ENCODE data around the gene TRIOBP. TPM values are rescaled to one million over a fixed set of nuclear protein-coding genes. Genes with fewer than 3 reads are reported as not detected.
A peak's percentile ranks its signal among the peaks of the same experiment; 100 is the strongest.

Gene TRIOBP
- total RNA-seq, 2 experiments from 2014 or later: 45.2 to 45.8 TPM

DNA sequence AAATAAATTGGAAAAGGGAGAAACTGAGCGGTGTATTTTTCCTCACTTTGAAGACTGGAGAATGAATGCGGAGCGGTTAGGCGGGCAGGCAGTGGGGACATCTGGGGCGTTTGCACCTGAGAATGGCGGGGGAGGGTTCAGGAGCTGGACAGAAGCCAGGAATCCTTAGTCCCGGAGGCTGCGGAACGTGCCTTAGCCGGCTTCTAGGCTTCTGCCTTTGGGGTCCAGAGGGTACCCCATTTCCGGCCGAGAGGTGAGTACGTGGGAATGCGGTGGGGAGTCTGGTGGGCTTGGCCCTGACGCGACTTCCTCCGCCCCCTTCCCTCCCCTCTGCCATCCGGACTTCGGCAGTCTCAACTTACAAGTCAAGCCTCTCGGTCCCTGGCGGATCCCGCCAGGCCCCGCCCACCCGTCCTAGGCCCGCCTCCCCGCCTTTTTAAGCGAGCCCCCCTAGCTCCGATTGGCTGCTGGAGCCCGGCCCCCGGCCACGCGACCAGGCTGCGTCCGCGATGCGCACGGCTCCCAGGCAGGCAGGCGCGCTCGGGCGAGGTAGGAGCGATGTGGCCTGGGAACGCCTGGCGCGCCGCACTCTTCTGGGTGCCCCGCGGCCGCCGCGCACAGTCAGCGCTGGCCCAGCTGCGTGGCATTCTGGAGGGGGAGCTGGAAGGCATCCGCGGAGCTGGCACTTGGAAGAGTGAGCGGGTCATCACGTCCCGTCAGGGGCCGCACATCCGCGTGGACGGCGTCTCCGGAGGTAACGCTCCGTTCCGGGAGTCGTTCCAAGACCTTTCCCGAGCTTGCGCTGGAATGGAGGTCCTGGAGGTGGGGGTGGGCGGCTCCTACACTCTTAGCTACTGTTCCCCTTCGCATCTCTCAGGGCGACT lies 110.8 kb downstream of the TRIOBP start, which contains the start of gene GCAT:
TSS of gene GCAT (plus strand) at position 525 of the 884 bp plus-strand sequence. CDS start at position 559, 34 bp downstream.
- Mint-ChIP-seq H3K36me3 (ENCODE audit: low read depth) (no peaks in the 10 kb centered on the region), H3K9me3 (ENCODE audit: insufficient read depth) (no peaks in the 10 kb centered on the region), H3K4me3 (peak within 1 kb of the TSS; percentile 80), H3K4me1 (ENCODE audit: low read depth) (peaks cover 54% of the 10 kb centered on the region), H3K27me3 (ENCODE audit: low read depth) (peaks cover 38% of the 10 kb centered on the region), H3K27ac (peak within 1 kb of the TSS; percentile 43)
- DNase-seq (peak; percentile 96), ATAC-seq (peak; percentile 98)
- ChIA-PET CTCF (interaction anchor here (0.7 to 3.9 kb wide), 10 partner anchors 10 to 245 kb away, joined by 3 to 56 read pairs (median 4); partner anchors contain the start of genes ANKRD54, C22orf23, GALR3 and GGA1), POLR2A (interaction anchor here (0.6 to 1.4 kb wide), 5 partner anchors 11 to 147 kb away, joined by 3 to 6 read pairs (median 5); partner anchors contain the start of genes ANKRD54 and MICALL1)

DNA sequence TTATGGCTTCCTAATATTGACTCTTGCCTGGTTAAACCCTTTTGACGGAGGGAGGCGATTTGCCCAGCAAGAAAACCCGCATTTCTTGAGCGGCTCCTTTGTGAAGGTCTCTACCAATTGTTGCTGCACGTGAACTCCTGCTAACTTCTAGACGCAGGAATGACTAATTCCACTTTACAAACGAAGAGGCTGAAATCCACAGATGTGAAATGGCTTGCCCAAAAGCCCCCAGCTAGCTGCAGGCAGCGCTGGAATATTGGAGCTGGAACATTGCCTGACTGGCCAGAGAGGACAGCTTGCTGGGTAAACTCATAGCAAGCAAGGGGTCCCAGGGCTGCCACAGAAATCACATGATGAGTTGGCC lies 111.4 kb downstream of the TRIOBP start:
- Mint-ChIP-seq H3K4me3 (peak overlapping the region; percentile 80), H3K9me3 (ENCODE audit: insufficient read depth) (no peaks in the 10 kb centered on the region), H3K27ac (no peak overlapping the region), H3K36me3 (ENCODE audit: low read depth) (no peaks in the 10 kb centered on the region), H3K27me3 (ENCODE audit: low read depth) (peaks cover 32% of the 10 kb centered on the region), H3K4me1 (ENCODE audit: low read depth) (peaks cover 48% of the 10 kb centered on the region)
- ATAC-seq (no peak), DNase-seq (no peak)
- POLR2A ChIA-PET: interaction anchor here (1.2 to 1.4 kb wide), 3 partner anchors 10 to 97 kb away, joined by 4 to 6 read pairs (median 5); partner anchors contain the start of genes ANKRD54 and MICALL1
- CTCF ChIA-PET: interaction anchor here (0.7 to 3.9 kb wide), 10 partner anchors 10 to 244 kb away, joined by 3 to 56 read pairs (median 4); partner anchors contain the start of genes ANKRD54, C22orf23, GALR3 and GGA1

DNA sequence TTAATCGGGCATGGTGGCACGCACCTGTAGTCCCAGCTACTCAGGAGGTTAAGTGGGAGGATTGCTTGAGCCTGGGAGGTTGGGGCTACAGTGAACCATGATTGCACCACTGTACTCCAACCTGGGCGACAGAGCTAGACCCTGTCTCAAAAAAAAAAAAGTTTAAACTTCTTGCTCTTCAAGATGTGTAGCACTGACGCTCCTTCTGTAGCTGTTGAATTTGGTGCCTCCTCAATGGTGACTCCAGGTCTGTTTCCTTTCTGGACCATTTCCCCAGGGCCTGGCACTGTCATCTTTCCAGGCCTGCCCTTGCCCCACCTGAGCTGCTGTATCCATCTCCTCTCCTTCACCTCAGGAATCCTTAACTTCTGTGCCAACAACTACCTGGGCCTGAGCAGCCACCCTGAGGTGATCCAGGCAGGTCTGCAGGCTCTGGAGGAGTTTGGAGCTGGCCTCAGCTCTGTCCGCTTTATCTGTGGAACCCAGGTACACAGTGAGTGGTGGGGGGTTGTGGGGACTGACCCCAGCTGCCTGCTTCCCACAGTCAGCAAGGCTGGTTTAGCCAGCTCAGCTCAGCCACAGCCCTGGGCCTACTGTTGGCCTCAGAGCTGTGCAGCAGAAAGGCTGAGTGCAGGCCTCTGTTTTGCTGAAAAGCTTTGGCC lies 113.0 kb downstream of the TRIOBP start:
- Mint-ChIP-seq H3K27me3 (ENCODE audit: low read depth) (peaks cover 21% of the 10 kb centered on the region), H3K27ac (no peak overlapping the region), H3K9me3 (ENCODE audit: insufficient read depth) (no peaks in the 10 kb centered on the region), H3K4me3 (no peak overlapping the region), H3K36me3 (ENCODE audit: low read depth) (no peaks in the 10 kb centered on the region), H3K4me1 (ENCODE audit: low read depth) (peaks cover 38% of the 10 kb centered on the region)
- ChIA-PET POLR2A (interaction anchor here (0.5 to 0.6 kb wide), 2 partner anchors 34 to 1287 kb away, joined by 3 to 4 read pairs; partner anchors contain the start of genes ANKRD54 and APOBEC3H), CTCF (interaction anchor here (1.7 to 3.9 kb wide), 2 partner anchors 8 to 54 kb away, joined by 9 to 56 read pairs; no protein-coding TSS in a partner anchor)
- DNase-seq (no peak), ATAC-seq (no peak)

DNA sequence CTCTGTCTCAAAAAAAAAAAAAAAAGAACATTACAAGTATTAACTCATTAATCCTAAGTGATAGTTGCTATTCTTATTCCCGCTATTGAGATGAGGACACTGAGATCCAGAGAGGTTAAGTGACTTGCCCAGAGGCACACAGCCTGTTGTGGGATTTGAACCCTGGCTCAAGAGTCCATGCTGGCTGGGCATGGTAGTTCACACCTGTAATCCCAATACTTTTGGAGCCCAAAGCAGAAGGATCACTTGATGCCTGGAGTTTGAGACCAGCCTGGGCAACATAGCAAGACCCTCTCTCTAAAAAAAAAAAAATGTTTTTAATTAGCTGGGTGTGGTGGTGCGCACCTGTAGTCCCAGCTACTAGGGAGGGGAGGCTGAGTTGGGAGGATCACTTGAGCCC lies 115.0 kb downstream of the TRIOBP start:
- Mint-ChIP-seq H3K4me3 (no peak overlapping the region), H3K9me3 (ENCODE audit: insufficient read depth) (no peaks in the 10 kb centered on the region), H3K27me3 (ENCODE audit: low read depth) (peaks cover 6% of the 10 kb centered on the region), H3K4me1 (ENCODE audit: low read depth) (peaks cover 21% of the 10 kb centered on the region), H3K36me3 (ENCODE audit: low read depth) (no peaks in the 10 kb centered on the region), H3K27ac (no peak overlapping the region)
- ATAC-seq (no peak), DNase-seq (no peak)
- POLR2A ChIA-PET: no interaction called here
- CTCF ChIA-PET: interaction anchor here (2.1 kb wide), 1 partner anchor 51 kb away, joined by 6 read pairs; no protein-coding TSS in a partner anchor

DNA sequence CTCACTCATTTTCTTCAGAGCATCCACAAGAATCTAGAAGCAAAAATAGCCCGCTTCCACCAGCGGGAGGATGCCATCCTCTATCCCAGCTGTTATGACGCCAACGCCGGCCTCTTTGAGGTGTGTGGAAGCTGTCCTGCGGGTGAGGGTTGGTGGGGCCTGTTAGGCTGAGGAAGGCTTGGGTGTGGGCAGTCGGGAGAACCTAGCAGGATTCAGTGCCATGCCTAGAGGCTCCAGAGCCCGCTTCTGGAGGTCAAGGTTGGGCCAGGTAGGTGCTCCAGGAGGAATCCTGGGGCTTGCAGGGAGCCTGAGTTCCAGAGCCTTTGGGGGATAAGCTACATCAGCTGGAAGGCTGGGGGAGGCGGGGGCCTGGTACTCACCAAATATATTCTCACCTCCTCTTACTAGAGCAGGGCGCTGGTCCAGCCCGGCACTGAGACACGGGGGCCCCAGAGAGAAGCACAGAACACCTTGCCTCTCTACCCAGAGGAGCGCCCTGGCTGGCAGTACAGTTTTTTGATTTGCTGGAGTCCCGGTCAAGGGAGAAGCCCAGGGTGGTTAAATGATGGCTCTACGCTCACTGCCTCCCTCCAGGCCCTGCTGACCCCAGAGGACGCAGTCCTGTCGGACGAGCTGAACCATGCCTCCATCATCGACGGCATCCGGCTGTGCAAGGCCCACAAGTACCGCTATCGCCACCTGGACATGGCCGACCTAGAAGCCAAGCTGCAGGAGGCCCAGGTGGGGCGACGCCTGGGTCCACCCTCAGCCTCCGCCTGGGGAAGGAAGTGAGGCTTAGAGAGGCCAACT lies 116.2 kb downstream of the TRIOBP start:
- POLR2A ChIA-PET: no interaction called here
- CTCF ChIA-PET: interaction anchor here (1.2 to 2.1 kb wide), 2 partner anchors 11 to 50 kb away, joined by 3 to 6 read pairs; no protein-coding TSS in a partner anchor
- H3K36me3 Mint-ChIP-seq (ENCODE audit: low read depth): no peaks in the 10 kb centered on the region
- no peak overlapping the region for H3K4me3 Mint-ChIP-seq
- ATAC-seq (no peak), DNase-seq (no peak)
- peaks cover 4% of the 10 kb centered on the region for H3K27me3 Mint-ChIP-seq (ENCODE audit: low read depth)
- H3K27ac Mint-ChIP-seq: no peak overlapping the region
- peaks cover 21% of the 10 kb centered on the region for H3K4me1 Mint-ChIP-seq (ENCODE audit: low read depth)
- no peaks in the 10 kb centered on the region for H3K9me3 Mint-ChIP-seq (ENCODE audit: insufficient read depth)

DNA sequence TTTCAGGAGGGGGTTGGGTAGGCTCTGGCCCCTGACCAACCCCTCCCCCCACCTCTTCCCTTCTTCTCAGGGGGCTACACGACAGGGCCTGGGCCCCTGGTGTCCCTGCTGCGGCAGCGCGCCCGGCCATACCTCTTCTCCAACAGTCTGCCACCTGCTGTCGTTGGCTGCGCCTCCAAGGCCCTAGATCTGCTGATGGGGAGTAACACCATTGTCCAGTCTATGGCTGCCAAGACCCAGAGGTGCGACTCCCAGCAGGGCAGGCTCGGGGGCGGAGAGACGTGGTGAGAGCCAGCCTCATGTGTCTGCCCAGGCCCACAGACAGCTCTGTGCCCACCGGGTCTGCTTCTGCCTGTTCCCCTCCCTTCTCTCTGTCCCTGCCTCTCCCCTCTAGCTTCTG lies 118.7 kb downstream of the TRIOBP start:
- Mint-ChIP-seq H3K27me3 (ENCODE audit: low read depth) (peaks cover 13% of the 10 kb centered on the region), H3K27ac (no peak overlapping the region), H3K4me3 (no peak overlapping the region), H3K9me3 (ENCODE audit: insufficient read depth) (no peaks in the 10 kb centered on the region), H3K36me3 (ENCODE audit: low read depth) (no peaks in the 10 kb centered on the region), H3K4me1 (ENCODE audit: low read depth) (peaks cover 17% of the 10 kb centered on the region)
- no peak for DNase-seq
- ChIA-PET CTCF (interaction anchor here (1.2 to 6.4 kb wide), 6 partner anchors 7 to 150 kb away, joined by 4 to 111 read pairs (median 34); partner anchors contain the start of genes ANKRD54, C22orf23, GCAT and POLR2F), POLR2A (no interaction called here)
- ATAC-seq: no peak

DNA sequence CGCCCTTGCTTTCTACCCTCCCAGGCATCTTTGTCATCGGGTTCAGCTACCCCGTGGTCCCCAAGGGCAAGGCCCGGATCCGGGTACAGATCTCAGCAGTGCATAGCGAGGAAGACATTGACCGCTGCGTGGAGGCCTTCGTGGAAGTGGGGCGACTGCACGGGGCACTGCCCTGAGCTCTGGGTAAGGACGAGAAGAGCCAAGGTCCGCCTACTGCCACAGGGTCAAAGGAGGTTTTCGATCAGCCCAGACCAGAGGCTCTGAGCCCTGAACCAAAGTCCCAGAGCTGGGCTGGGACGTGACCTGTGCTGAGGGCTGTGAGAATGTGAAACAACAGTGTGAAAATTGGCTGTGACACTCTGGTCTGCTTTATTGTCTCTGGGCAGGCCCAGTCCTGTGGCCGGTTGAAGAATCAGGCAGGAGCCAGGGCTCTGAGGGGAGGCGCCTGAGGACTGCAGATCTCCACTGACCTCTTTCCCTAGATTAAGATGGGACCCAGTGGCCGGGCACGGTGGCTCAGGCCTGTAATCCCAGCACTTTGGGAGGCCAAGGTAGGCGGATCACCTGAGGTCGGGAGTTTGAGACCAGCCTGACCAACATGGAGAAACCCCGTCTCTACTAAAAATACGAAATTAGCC lies 119.8 kb downstream of the TRIOBP start:
- no peaks in the 10 kb centered on the region for H3K9me3 Mint-ChIP-seq (ENCODE audit: insufficient read depth)
- no peaks in the 10 kb centered on the region for H3K36me3 Mint-ChIP-seq (ENCODE audit: low read depth)
- no peak overlapping the region for H3K27ac Mint-ChIP-seq
- H3K4me1 Mint-ChIP-seq (ENCODE audit: low read depth): peaks cover 17% of the 10 kb centered on the region
- peaks cover 16% of the 10 kb centered on the region for H3K27me3 Mint-ChIP-seq (ENCODE audit: low read depth)
- DNase-seq (no peak), ATAC-seq (no peak)
- ChIA-PET POLR2A (interaction anchor here (2.5 kb wide), 1 partner anchor 27 kb away, joined by 7 read pairs; the partner anchor contains the start of gene ANKRD54), CTCF (interaction anchor here (0.7 to 6.4 kb wide), 14 partner anchors 8 to 155 kb away, joined by 3 to 111 read pairs (median 8); partner anchors contain the start of genes ANKRD54, C22orf23, GCAT and POLR2F)
- no peak overlapping the region for H3K4me3 Mint-ChIP-seq

DNA sequence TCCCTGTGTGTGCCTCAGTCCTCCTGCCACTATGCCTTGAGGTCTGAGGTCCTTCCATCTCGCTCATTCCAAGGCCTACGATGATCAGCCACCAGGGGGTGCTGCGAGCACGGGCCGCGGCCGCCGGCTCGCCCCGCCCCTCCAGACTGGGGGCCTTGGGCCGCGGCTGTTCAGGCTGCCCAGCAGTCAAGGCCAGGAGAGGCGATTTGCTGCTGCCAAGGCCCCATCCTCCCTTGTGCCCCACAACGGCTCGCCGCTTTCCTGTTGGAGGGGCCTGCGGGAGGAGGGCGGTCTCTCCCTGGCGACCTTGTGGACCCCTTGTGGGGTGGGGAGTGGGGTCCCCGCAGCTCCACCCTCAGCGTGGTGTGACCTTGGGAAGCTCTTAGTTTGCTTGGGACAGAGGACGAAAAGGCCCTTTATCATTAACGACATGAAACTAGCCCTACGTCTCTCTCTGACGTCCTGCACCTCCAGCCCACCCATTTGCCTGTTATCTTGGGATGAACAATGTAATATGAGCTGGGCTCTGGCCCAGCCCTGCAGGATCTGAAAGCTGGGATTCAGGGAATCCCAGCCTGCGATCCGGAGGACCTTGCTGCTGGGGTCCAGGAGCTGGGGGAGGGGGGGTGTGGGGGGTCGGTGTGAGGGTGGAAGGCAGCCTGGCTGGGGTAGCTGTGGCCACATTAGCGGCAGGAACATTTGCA lies 121.0 kb downstream of the TRIOBP start:
- Mint-ChIP-seq H3K9me3 (ENCODE audit: insufficient read depth) (no peaks in the 10 kb centered on the region), H3K4me3 (peak overlapping the region; percentile 18), H3K4me1 (ENCODE audit: low read depth) (peaks cover 17% of the 10 kb centered on the region), H3K36me3 (ENCODE audit: low read depth) (no peaks in the 10 kb centered on the region), H3K27me3 (ENCODE audit: low read depth) (peaks cover 25% of the 10 kb centered on the region), H3K27ac (no peak overlapping the region)
- CTCF ChIA-PET: interaction anchor here (0.6 to 6.4 kb wide), 37 partner anchors 9 to 243 kb away, joined by 3 to 111 read pairs (median 4); partner anchors contain the start of genes ANKRD54, C22orf23, GCAT and MICALL1
- ATAC-seq (peak; percentile 83), DNase-seq (peak; percentile 81)
- POLR2A ChIA-PET: interaction anchor here (1.3 to 2.5 kb wide), 3 partner anchors 10 to 147 kb away, joined by 3 to 7 read pairs (median 6); partner anchors contain the start of genes ANKRD54 and GCAT

DNA sequence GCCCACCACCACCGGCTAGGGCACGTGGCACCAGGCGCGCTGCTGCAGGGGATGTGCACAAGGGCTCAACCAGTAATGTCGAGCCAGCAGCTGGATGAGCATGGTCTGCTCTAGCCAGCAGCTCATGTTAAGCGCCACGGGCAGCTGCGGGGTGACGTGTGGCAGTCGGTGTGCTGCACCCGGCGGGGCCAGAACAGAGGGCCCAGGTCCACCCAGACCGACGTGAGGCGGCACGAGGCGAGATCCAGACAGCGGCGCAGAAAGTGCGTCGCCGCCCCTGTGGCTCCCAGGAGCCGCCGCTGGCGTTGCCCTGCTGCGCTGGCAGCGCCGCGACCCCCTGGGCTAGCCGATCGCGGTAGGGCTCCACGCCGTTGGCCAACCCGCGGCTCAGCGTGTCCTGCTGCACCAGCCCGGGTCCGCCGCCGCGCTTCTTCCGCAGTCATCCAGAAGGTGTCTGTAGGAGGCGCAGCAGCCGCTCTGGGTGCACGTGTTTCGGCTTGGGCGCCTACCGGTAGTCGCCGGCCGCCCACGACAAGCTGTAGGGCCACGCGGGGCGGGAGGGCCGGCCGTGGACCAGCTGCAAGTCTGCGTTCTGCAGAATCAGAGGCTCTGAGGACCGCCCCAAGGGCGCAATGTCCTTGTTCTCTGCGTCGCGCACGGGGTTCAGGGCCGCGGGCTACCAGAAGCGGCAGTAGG lies 121.7 kb downstream of the TRIOBP start:
- peaks cover 28% of the 10 kb centered on the region for H3K27me3 Mint-ChIP-seq (ENCODE audit: low read depth)
- CTCF ChIA-PET: interaction anchor here (0.6 to 6.4 kb wide), 34 partner anchors 8 to 243 kb away, joined by 3 to 111 read pairs (median 4); partner anchors contain the start of genes ANKRD54, C22orf23, GCAT and MICALL1
- H3K36me3 Mint-ChIP-seq (ENCODE audit: low read depth): no peaks in the 10 kb centered on the region
- H3K27ac Mint-ChIP-seq: no peak overlapping the region
- H3K4me1 Mint-ChIP-seq (ENCODE audit: low read depth): peaks cover 17% of the 10 kb centered on the region
- DNase-seq: peak; percentile 77
- peak overlapping the region; percentile 38 for H3K4me3 Mint-ChIP-seq
- ATAC-seq: peak; percentile 80
- POLR2A ChIA-PET: interaction anchor here (1.3 to 2.5 kb wide), 3 partner anchors 11 to 147 kb away, joined by 3 to 7 read pairs (median 6); partner anchors contain the start of genes ANKRD54 and GCAT
- no peaks in the 10 kb centered on the region for H3K9me3 Mint-ChIP-seq (ENCODE audit: insufficient read depth)

All from activated CD8-positive, alpha-beta T cell treated with anti-CD3 and anti-CD28 coated beads, Interleukin-2, amount 10 ng/mL, durations not matched to agents 7 days and 5 days (primary cell).